Right ventricle myocardium inferior (tissue), 1 donor: ENCODE data around the gene RPL13. TPM values are rescaled to one million over a fixed set of nuclear protein-coding genes. Genes with fewer than 3 reads are reported as not detected.

Source experiments
- ATAC-seq: fragments of 200-7000 bp; cut with Tn5 transposase; one replicate; pipeline ENCODE4 v1.9.1; 2020; ENCODE audit warnings: mild to moderate bottlenecking, moderate library complexity
- DNase-seq: peaks from one replicate; pipeline ENCODE4 v3.0.0; 2021; ENCODE audit errors: missing footprints
- intact Hi-C: fragments of 100-400 bp; cut with DNase I; formaldehyde crosslinking; loops from one replicate; pipeline ENCODE4 v1.11.0; 2022
- total RNA-seq: library from RNA; stranded (reverse); fragmentation: NEBNext Ultra II Directional; extraction: Animal tissue kit (Norgen Biotek cat#: 25700); gene quantifications from one replicate; pipeline ENCODE4 v1.2.1, GENCODE V29; 2021
- donor health status: DM: no; HTN: yes; CAD: no; lungs with severe emphysema.

The RPL13 gene
- total RNA-seq, 1 donor from 2014 or later, result 1,162 TPM

GRCh38 chr16:89605186-89605970 is 44.9 kb downstream of the RPL13 start:
- intact Hi-C loops, result no loop called here
- DNase-seq (peak; percentile 41), ATAC-seq (no peak)

DNA sequence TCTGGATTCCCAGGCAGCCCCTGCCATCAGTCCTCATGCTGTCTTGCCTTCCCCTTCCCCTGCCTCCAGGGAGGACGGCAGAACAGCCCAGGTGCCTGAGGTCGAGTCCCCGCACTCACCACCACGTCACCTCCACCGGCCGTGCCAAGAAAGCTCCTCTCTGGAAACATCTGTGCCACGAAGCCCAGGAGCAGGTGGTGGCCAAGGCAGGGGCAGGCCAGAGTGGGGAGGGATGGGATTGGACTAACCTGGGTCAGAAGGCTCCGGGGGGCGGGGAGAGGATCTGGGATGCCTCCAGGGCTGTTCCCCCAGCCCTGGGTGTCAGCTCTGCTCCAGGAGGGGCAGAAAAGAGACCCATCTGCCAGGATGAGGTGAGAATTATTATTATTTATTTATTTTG is 45.5 kb downstream of the RPL13 start:
- no peak for ATAC-seq
- peak; percentile 50 for DNase-seq
- intact Hi-C loops, result no loop called here

DNA sequence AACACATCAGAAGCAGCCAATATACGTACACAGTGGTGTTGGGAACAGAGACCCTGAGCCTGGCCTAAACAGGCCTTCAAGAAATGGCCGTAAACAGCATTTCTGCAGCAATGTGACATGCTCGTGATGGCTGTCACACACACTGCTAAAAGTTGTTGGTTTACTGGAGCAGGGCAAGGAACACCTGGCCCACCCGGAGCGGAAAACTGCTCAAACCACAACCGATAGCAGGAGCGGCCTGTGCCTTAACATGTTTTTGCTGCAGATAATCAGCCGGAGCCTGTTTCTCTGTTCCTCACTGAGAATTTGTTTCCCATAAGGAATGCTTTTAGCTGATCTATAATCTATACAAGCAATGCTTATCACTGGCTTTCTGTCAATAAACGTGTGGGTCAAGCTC is 47.0 kb downstream of the RPL13 start:
- DNase-seq, result no peak
- intact Hi-C loops, result no loop called here
- no peak for ATAC-seq

DNA sequence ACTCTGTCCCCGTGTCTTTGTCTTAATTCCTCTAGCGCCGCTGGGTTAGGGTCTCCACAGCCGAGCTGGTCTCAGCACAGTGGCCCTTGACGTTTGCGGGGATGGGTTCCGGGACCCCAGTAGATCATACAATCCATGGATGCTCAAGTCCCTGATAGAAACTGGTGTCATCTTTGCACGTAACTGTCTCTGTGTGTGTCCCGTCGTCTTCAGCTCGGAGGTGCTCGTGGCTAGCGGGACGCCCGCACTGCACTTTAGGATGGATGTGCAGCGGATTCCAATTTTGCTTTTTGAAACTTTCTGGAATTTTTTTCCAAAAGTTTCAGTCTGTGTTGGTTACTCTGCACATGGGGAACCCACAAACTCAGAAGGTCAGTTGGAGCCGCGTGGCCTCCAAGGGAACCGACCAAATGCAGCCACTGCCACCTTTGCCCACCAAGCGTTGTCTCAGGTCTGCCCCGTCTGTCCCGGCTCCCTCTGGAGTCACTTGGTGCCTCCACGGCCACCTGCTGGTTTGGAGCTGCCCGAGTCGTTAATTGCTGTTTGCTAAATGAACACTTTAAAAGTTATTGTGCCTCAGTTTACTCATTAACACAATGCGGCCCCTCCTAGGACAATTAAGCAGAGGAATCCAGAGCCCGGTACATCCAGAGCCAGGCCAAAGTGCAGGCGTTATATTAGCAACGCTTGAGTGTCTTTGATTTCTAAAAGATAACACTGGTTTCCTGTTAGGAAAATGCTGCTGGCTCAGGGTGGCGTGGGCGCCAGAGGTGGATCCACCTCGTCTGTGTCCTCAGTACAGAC is 47.7 kb downstream of the RPL13 start:
- intact Hi-C loops, result no loop called here
- DNase-seq (peak; percentile 50), ATAC-seq (no peak)

GRCh38 chr16:89610108-89610453 is 49.6 kb downstream of the RPL13 start:
- no peak for DNase-seq
- intact Hi-C loops, result no loop called here
- ATAC-seq, result no peak

DNA sequence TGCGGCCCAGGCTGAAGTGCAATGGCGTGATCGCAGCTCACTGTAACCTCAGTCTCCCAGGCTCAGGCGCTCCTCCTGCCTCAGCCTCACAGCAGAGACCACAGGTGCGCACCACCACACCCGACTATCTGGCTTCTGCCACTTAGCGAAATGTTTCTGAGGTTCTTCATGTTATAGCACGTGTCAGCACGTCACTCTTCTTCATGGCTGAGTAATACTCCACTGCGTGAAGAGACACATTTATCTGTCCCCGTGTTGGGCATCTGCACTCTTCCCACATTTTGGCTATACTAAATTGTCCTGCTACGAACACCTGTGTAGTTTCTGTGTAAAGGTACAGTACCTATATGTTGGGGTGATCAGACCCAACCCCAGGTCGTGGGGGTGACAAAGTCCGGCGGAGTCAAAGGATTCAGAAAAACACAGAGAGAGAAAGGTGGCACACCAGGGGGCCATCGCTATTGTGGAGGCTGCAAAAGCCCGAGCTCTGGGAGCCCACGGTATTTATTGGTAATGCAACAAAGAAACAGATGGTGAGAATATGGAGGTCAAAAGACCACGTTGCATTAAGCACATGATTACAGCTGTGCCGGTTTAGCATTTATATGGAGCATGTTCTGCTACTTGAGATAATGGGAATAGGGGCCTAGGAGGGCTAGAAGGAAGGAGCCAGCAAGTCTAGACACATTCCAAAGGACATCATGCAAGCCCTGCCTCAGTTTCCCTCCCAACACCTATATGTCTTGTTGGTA is 52.1 kb downstream of the RPL13 start:
- DNase-seq (no peak), ATAC-seq (no peak)
- intact Hi-C loops, result no loop called here

GRCh38 chr16:89613231-89613953 is 52.9 kb downstream of the RPL13 start, which contains the start of gene DPEP1:
TSS of gene DPEP1 (plus strand) at chr16:89613642. CDS start at chr16:89630411, 16,769 bp downstream.
- DNase-seq, result peak; percentile 49
- no peak for ATAC-seq
- intact Hi-C loops, result no loop called here

DNA sequence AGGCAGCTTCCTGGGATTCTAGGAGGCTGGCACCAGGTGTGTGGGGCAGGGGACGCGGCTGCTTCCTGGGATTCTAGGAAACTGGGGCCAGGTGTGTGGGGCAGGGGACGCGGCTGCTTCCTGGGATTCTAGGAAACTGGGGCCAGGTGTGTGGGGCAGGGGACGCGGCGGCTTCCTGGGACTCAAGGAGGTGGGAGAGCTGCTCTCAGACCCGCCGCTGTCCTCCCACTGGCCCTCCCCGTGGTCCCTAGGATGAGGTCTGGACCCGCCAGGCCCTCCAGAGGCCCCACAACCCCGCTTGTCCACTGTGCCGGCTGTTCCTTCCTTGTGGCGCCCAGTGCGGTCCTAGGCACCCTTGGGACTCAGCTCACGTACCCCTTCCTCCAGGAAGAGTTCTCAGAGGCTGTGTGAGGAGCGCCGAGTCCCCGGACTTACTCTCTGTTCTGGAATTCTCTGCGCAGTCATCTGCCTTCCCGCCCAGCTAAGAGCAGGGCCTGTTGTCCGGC is 53.5 kb downstream of the RPL13 start:
- intact Hi-C loops, result no loop called here
- no peak for DNase-seq
- ATAC-seq, result no peak

Other genes with a start within 250 kb of the RPL13 start
- 64.9 TPM for gene ANKRD11, start 70.1 kb upstream of the RPL13 start, total RNA-seq
- 96.1 TPM for gene SPG7, start 52.3 kb upstream of the RPL13 start, total RNA-seq
- gene CPNE7, start 15.1 kb downstream of the RPL13 start, total RNA-seq, result not detected
- gene DPEP1, start 53.0 kb downstream of the RPL13 start, total RNA-seq, result not detected
- 40.6 TPM for gene CHMP1A, start 97.0 kb downstream of the RPL13 start, total RNA-seq
- 1.6 TPM for gene SPATA33, start 97.2 kb downstream of the RPL13 start, total RNA-seq
- gene CDK10, start 126.0 kb downstream of the RPL13 start, total RNA-seq, result 21.9 TPM
- gene SPATA2L, start 141.0 kb downstream of the RPL13 start, total RNA-seq, result 3.4 TPM
- gene VPS9D1, start 160.2 kb downstream of the RPL13 start, total RNA-seq, result 11.1 TPM
- 10.6 TPM for gene ZNF276, start 160.9 kb downstream of the RPL13 start, total RNA-seq